IPS-20b (cell line): ENCODE measurements around the gene GALNT9.
"Not testable (repeated sequence)": the region's sequence is repeated elsewhere in the genome, so short reads cannot be mapped to it uniquely, and the experiment has no call there.

Experiments
- H3K27ac ChIP-seq: one replicate; pipeline ENCODE4 v1.5.1; 2013; ENCODE audit warnings: low read length
- H3K27me3 ChIP-seq: 2 replicates; pipeline ENCODE4 v1.6.1; 2013; ENCODE audit warnings: mild to moderate bottlenecking, low read length, inconsistent platforms; ENCODE audit not compliant: insufficient read depth
- H3K36me3 ChIP-seq: 2 replicates; pipeline ENCODE4 v1.6.1; 2013; ENCODE audit warnings: low read depth, mild to moderate bottlenecking, inconsistent platforms, low read length, moderate library complexity; ENCODE audit not compliant: insufficient read depth
- H3K4me1 ChIP-seq: 2 replicates; pipeline ENCODE4 v1.6.1; 2013; ENCODE audit warnings: mild to moderate bottlenecking, control low read depth, inconsistent platforms, low read length, moderate library complexity; ENCODE audit not compliant: insufficient read depth
- H3K4me3 ChIP-seq: 2 replicates; pipeline ENCODE4 v1.5.1; 2013; ENCODE audit warnings: mild to moderate bottlenecking, low read length, inconsistent platforms
- H3K9ac ChIP-seq: 2 replicates; pipeline ENCODE4 v1.6.1; 2013; ENCODE audit warnings: low read depth, mild to moderate bottlenecking, inconsistent platforms, low read length, moderate library complexity
- H3K9me3 ChIP-seq: 2 replicates; pipeline ENCODE4 v1.6.1; 2013; ENCODE audit warnings: mild to moderate bottlenecking, low read depth, low read length, inconsistent platforms; ENCODE audit not compliant: insufficient read depth

Gene GALNT9

GRCh38 chr12:132152411-132152821, 177.0 kb downstream of the GALNT9 start:
- Histone ChIP-seq H3K9me3 (peaks cover 18% of the 10 kb centered on the region), H3K9ac (no peak overlapping the region), H3K4me3 (no peak overlapping the region), H3K27me3 (no peaks in the 10 kb centered on the region; the same call in 1 of the 2 replicates), H3K27ac (no peak overlapping the region), H3K36me3 (peaks cover 25% of the 10 kb centered on the region), H3K4me1 (no peaks in the 10 kb centered on the region)

- Histone ChIP-seq H3K9me3 (peaks cover 14% of the 10 kb centered on the region), H3K36me3 (peaks cover 22% of the 10 kb centered on the region), H3K27ac (no peak overlapping the region)
Measured at GRCh38 chr12:132151766-132152410, 177.5 kb downstream of the GALNT9 start.

GRCh38 chr12:132151145-132151765, 178.1 kb downstream of the GALNT9 start:
- Histone ChIP-seq H3K4me3 (no peak overlapping the region), H3K27me3 (no peaks in the 10 kb centered on the region; the same call in 1 of the 2 replicates), H3K4me1 (no peaks in the 10 kb centered on the region), H3K9me3 (peaks cover 8% of the 10 kb centered on the region), H3K9ac (no peak overlapping the region), H3K36me3 (peaks cover 22% of the 10 kb centered on the region), H3K27ac (no peak overlapping the region)

More at GRCh38 chr12:132151766-132152410, 177.5 kb downstream of the GALNT9 start:
- no peaks in the 10 kb centered on the region for H3K4me1 ChIP-seq
- H3K9ac ChIP-seq = no peak overlapping the region
- H3K4me3 ChIP-seq = no peak overlapping the region
- no peaks in the 10 kb centered on the region; the same call in 1 of the 2 replicates for H3K27me3 ChIP-seq

GRCh38 chr12:132150780-132151144, 178.6 kb downstream of the GALNT9 start:
- Histone ChIP-seq H3K4me3 (no peak overlapping the region), H3K27ac (no peak overlapping the region), H3K9ac (no peak overlapping the region), H3K4me1 (no peaks in the 10 kb centered on the region), H3K36me3 (peaks cover 20% of the 10 kb centered on the region), H3K9me3 (peaks cover 4% of the 10 kb centered on the region), H3K27me3 (no peaks in the 10 kb centered on the region; the same call in 1 of the 2 replicates)

- H3K36me3 ChIP-seq = peaks cover 19% of the 10 kb centered on the region
- not testable (repeated sequence) for H3K27ac ChIP-seq, H3K4me3 ChIP-seq, H3K4me1 ChIP-seq, H3K9ac ChIP-seq, H3K27me3 ChIP-seq, H3K9me3 ChIP-seq
Measured at GRCh38 chr12:132149526-132149925, 179.9 kb downstream of the GALNT9 start.

GRCh38 chr12:132148368-132149045, 180.9 kb downstream of the GALNT9 start:
- Histone ChIP-seq H3K36me3 (peaks cover 19% of the 10 kb centered on the region), H3K4me3 (no peak overlapping the region), H3K27ac (no peak overlapping the region), H3K9ac (no peak overlapping the region), H3K4me1 (0 out of 2 replicates have a peak, but pooled peaks cover 4% of the 10 kb centered on the region), H3K9me3 (peaks cover 4% of the 10 kb centered on the region), H3K27me3 (no peaks in the 10 kb centered on the region)

GRCh38 chr12:132147423-132148367, 181.7 kb downstream of the GALNT9 start:
- Histone ChIP-seq H3K27ac (no peak overlapping the region), H3K36me3 (peaks cover 19% of the 10 kb centered on the region), H3K9ac (no peak overlapping the region)

GRCh38 chr12:132146772-132147422, 182.5 kb downstream of the GALNT9 start:
- Histone ChIP-seq H3K4me3 (no peak overlapping the region), H3K36me3 (peaks cover 27% of the 10 kb centered on the region)

More at GRCh38 chr12:132147423-132148367, 181.7 kb downstream of the GALNT9 start:
- no peaks in the 10 kb centered on the region for H3K27me3 ChIP-seq
- H3K4me1 ChIP-seq = peaks cover 7% of the 10 kb centered on the region; the same call in 1 of the 2 replicates
- peaks cover 4% of the 10 kb centered on the region for H3K9me3 ChIP-seq
- H3K4me3 ChIP-seq = no peak overlapping the region

More at GRCh38 chr12:132146772-132147422, 182.5 kb downstream of the GALNT9 start:
- Histone ChIP-seq H3K9me3 (peaks cover 4% of the 10 kb centered on the region), H3K27me3 (no peaks in the 10 kb centered on the region), H3K27ac (no peak overlapping the region), H3K9ac (no peak overlapping the region), H3K4me1 (peaks cover 7% of the 10 kb centered on the region; the same call in 1 of the 2 replicates)
